Measurements from ENCODE around the gene THRA.

THRA gene

DNA sequence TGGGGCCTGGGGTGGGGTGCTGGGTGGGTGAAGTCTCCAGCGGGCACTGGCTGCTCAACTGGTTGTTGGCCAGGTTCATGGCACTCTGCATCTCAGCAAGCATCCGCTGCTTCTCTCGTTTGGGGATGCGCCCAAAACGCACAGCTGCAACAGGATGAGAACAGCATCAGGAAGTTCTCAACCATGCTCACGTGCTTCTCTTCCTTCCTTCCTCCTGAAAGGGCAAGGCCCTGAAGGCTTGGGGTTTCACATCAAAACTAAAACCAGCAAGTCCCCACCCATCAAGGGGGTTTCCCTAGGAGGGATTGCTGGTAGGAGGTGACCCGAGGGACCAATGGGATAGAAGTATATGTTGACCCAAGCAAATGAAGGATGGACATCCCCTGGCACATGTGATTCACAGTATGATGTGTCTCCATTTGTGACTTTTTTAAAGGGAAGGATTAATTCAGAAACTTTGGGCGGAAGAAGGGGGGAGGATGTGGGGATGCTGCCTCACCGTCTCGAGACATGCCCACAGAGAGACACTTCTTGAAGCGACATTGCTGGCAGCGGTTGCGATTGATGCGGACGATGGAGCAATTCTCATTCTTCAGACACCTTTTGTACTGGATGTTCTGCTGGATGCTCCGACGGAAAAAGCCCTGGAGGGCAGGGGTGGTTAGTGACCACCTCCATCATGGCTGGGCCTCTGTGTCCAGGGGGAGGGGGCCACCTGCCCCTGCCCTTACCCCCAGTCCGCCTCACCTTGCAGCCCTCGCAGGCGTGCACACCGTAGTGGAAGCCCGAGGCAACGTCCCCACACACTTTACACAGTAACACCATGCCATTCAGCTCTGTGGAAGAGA, 33.4 kb downstream of the THRA start:
- in situ Hi-C loops (cut with HindIII; ENCODE audit: low sequenced_read_pairs) = no loop called here

GRCh38 chr17:40097087-40097486, 34.3 kb downstream of the THRA start:
- in situ Hi-C loops (cut with HindIII; ENCODE audit: low sequenced_read_pairs) = no loop called here

DNA sequence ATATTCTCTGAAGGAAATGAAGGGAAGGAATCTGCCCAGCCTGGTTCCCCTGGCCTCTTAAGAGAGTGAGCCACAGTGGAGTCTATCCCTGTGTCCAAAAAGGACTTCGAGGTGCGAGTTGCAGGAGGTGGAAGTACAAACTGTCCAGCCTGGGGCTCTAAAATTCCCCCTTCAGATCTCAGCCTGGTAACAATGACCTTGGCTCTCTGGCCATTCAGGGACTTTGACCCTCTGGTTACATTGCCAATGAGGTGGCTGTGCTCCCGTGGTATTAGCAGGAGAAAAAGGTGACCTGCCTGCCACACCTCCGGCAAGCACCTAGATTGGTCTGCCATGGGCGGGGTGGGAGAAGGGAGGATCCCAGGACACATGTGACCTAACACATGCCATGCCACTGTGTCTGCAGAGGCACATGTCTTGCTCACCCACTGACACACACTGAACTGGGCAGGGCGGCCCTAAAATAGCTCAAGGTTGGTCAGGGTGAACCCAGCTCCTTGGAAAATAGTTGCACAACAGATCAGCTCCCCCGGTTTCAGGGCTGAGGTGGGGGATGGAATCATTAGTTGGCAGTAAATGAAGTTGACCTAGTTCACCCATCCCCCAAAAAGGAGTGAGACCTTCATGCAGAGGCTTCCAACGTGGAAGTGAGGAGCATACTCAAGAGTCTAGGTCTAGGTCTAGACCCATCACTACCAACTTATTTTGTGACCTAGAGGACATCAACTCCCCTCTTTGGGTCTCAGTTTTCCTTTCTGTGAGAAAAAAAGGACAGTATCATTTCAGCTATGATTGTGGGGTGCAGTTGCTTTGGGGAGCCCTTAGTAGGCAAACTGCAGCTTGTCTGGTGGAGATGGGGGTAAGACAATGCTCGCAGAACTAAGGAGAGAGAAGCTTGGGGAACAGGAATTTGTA, 35.4 kb downstream of the THRA start:
- in situ Hi-C loops (cut with HindIII; ENCODE audit: low sequenced_read_pairs) = no loop called here

- in situ Hi-C loops (cut with HindIII; ENCODE audit: low sequenced_read_pairs) = no loop called here
Observed at GRCh38 chr17:40098846-40099618, 36.3 kb downstream of the THRA start.

- in situ Hi-C loops (cut with HindIII; ENCODE audit: low sequenced_read_pairs) = loop anchor here (25.0 kb wide), 1 partner anchor 113 kb away; the partner anchor contains the start of gene PSMD3
Observed at GRCh38 chr17:40099619-40100418, 37.1 kb downstream of the THRA start.

DNA sequence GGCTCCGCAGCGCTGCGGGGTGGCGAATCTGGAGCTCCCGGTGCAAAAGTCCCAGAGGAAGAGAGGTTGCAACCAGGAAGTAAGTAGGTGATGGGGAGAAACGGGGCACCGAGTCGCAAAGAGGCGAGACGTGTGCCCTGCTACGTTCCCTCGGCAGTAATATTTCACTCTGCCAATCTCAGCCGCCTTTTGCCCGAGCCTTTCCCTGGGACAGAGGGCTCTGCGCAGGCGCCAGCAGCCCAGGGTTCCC, 37.6 kb downstream of the THRA start, which contains the start of gene NR1D1:
TSS of gene NR1D1 (minus strand) at position 171 of the 250 bp plus-strand sequence. CDS start 495 bp downstream, outside the sequence.
- in situ Hi-C loops (cut with HindIII; ENCODE audit: low sequenced_read_pairs) = loop anchor here (25.0 kb wide), 1 partner anchor 113 kb away; the partner anchor contains the start of gene PSMD3

GRCh38 chr17:40100669-40101366, 38.1 kb downstream of the THRA start:
- in situ Hi-C loops (cut with HindIII; ENCODE audit: low sequenced_read_pairs) = loop anchor here (25.0 kb wide), 1 partner anchor 114 kb away; the partner anchor contains the start of gene PSMD3

- in situ Hi-C loops (cut with HindIII; ENCODE audit: low sequenced_read_pairs) = loop anchor here (25.0 kb wide), 1 partner anchor 114 kb away; the partner anchor contains the start of gene PSMD3
Observed at GRCh38 chr17:40101367-40102210, 38.8 kb downstream of the THRA start.

GRCh38 chr17:40103071-40103661, 40.4 kb downstream of the THRA start:
- in situ Hi-C loops (cut with HindIII; ENCODE audit: low sequenced_read_pairs) = loop anchor here (25.0 kb wide), 1 partner anchor 116 kb away; the partner anchor contains the start of gene PSMD3

DNA sequence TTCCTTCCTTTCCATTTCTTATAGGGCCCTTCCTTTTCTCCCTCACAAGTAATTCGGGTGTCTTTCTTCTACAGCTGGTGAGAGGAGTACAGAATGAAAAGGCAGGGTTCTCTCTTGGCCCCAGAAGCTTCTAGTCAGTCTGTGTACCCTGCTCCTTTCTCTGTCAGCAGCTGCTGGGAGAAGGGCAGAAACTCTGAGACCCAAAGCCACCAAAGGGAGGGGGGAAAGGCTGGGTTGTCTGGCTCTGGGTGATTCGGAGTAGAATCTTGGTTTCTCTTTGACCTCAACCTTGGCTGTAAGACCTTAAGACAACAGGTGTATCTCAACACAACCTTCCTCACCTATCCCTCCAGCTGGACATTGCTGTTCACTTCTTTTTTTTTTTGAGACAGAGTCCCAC, 40.9 kb downstream of the THRA start:
- in situ Hi-C loops (cut with HindIII; ENCODE audit: low sequenced_read_pairs) = loop anchor here (25.0 kb wide), 1 partner anchor 116 kb away; the partner anchor contains the start of gene PSMD3

- in situ Hi-C loops (cut with HindIII; ENCODE audit: low sequenced_read_pairs) = loop anchor here (25.0 kb wide), 1 partner anchor 118 kb away; the partner anchor contains the start of gene PSMD3
Observed at GRCh38 chr17:40104594-40105486, 42.1 kb downstream of the THRA start.

DNA sequence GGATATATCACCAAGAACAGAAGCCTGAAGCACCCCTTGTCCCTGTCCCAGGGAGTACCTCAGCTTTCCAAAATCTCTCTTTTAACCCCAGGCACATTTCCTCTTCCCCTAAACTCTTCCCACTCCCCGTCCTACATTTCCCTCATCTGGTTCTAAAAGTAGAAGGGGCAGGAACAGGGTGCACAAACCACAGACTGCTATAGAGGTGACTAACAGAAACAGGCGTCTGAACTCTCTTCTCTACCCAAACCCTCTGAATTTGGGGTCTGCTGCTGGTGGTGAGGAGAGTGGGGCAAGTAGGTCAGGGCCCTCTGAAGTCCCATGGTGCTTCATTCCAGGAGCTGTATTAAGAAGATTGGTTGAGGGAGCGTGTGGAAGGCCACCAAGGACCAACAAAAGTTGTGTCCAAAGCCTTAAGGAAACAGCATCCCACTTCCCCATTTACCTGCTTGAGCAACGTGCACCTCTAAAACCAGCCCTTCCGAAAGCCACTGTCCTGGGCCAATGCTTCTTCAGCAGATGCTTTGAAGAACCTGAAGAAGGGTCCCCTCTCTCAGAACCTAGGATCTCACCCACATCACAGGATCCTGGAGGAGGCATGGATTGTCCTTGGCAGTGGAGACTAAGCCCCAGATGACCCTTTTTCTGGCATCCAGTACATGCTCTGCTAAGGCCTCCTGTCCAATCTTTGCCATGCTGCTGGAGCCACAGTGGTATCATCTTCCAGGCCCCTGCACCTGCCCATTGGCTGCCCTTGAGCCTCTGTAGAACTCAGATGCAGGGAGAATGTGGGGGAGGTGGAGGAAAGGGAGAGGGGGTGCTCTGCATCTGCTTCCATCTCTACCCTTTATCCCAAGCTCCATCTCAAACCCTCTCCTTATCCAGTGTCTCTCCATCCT, 43.3 kb downstream of the THRA start:
- in situ Hi-C loops (cut with HindIII; ENCODE audit: low sequenced_read_pairs) = loop anchor here (25.0 kb wide), 1 partner anchor 119 kb away; the partner anchor contains the start of gene PSMD3

DNA sequence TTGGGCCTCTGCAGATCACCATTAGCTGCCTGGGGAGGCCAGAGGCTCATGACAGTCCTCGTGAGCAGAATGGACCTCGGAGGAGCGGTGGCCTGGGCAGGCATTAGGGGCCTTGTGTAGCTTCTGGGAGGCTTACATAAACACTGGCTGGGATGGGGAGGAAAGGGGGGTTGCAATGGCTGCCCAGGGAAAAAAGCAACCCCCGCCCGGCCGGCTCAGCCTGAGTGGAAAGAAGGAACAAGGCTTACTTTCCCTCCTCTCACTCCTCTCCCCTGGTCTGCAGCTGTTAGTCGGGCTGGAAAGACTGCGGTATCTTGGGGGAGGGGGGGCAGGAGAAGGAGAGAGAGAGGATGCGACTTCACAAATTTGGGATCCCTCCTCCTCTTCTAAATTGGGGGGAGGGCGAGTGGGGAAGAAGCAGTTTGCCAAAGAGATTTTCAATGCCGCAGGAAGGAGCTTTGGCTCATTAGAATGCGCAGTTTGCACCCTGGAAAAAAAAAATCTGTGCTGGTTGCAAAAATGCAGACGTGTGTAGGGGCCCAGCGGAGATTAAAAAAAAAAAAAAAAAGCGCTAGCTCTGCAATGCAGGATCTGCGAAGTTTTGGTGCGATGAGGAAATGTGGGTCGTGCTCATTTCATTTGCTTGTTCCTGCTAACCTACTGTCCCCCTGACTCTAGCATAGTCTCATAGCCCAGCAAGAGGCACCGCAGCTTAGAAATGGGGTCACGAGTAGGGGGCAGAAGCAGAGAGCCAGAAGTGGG, 44.2 kb downstream of the THRA start:
- in situ Hi-C loops (cut with HindIII; ENCODE audit: low sequenced_read_pairs) = loop anchor here (25.0 kb wide), 1 partner anchor 120 kb away; the partner anchor contains the start of gene PSMD3

DNA sequence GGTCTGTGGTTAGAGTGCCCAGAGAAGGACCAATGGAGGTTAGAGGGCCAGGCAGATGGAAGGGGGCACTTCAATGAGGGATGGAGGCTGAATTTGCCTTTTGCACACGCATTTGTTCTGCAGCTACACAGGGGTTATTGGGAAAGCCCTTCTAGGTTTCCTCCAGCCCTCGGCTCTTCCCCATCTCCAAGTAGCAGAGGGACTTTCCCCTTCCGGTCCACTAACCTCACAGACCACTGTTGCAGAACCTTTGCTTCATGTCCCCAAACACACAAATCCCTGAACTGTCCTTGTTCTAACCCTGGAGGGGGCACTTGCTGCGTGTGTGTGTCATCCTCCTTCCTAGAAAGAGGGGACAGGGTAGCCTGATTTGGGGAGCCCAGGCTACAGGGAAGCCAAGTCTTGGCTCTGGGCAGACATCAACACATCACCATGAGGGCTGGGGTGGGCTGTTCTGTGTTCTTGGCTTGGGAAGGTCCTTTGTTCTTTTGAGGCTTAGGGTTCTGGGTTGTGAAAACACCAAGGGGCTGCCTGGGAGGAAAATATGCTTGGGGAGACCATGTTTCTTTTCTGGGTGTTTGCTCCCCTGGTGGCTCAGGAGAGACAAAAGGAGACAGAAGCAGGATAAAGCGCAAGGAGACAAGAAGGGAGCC, 44.9 kb downstream of the THRA start:
- in situ Hi-C loops (cut with HindIII; ENCODE audit: low sequenced_read_pairs) = loop anchor here (25.0 kb wide), 1 partner anchor 120 kb away; the partner anchor contains the start of gene PSMD3
